SH-SY5Y (cell line): ENCODE measurements around the gene KIFC3.

Experiments used
- GATA2 ChIP-seq: IDR thresholded peaks from 2 replicates; pipeline ENCODE4 v1.6.1; 2011; ENCODE audit warnings: mild to moderate bottlenecking, low read depth, low read length
- GATA3 ChIP-seq: IDR thresholded peaks from 2 replicates; pipeline ENCODE4 v1.6.1; 2011; ENCODE audit warnings: low read depth, mild to moderate bottlenecking, low read length, moderate library complexity

The KIFC3 gene

DNA sequence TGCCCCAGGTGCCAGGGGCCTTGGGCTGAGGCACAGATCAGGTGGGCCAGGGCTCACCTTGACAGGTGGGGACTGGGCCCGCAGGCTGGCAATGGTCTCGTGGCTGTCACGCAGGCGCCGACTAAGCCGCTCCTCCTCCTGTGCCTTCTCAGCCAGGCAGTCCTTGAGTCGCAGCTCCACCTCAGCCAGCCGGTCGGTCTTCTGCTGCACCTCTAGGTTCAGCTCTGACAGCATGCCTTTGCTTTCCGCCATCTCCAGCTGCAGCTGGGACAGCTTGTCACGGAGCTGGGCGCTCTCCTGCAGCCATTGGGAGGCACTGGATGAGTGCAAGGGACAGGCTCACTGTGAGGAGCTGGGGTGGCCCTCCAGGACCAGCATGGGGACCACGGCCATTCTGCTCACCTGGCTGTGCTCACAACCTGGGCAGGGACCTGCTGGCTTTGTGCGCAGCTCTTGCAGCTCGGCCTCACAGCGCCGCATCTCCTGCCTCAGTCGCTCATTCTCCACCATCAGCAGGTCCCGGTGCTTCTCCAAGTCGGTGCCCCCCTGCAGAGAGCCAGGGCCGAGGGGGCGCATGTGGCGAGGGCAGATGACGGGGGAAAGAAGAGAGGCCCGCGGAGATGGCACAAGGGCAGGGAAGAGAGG, 31.0 kb downstream of the KIFC3 start:
- no peak for TF ChIP-seq GATA3
- TF ChIP-seq GATA2, result no peak

DNA sequence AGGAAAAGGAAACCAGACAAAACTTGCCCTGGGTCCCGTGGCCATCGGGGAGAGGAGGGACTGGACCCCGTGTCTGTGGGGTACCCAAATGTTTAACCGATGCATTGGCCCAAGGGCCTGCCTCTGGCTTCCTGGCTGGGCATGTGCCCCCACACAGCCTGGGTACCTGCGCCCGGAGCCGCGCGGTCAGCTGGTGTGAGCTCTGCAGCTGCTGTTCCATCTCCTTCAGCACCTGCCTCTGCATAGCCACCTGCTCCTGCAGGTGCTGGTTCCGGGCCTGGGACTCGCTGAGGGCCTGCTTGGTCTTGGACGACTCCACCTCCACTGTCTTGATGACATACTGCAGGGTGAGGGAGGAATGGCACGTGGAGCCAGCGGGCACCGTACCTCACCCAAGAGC, 31.9 kb downstream of the KIFC3 start:
- TF ChIP-seq GATA2 (no peak), GATA3 (no peak)

DNA sequence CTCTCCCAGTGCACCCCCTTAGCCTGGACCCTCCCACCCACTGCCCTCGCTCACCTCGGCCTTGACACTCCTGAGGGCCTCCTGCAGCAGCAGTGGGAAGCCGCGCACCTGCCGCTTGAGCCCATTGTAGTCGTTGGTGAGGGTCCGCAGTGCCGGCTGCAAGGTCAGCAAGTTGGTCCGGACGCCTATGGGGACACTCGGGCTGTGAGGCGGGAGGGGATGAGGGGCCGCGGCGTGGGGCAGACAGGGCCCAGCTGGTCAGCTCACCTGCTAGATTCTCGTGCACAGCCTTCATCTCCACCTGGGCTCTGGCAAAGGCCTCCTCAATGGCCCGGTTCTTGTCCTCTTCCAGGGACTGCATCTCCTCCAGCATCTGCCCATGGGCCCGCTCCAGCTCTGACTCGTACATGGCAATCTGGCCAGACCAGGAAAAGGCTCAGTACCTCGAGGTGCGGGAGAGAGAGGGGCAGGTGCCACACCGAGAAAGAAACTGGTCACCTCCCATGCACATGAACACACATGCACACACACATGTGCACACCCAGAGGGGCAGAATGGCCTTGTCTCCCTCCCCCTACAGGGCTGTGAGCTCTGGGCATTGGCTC, 32.6 kb downstream of the KIFC3 start:
- no peak for TF ChIP-seq GATA3
- no peak for TF ChIP-seq GATA2

DNA sequence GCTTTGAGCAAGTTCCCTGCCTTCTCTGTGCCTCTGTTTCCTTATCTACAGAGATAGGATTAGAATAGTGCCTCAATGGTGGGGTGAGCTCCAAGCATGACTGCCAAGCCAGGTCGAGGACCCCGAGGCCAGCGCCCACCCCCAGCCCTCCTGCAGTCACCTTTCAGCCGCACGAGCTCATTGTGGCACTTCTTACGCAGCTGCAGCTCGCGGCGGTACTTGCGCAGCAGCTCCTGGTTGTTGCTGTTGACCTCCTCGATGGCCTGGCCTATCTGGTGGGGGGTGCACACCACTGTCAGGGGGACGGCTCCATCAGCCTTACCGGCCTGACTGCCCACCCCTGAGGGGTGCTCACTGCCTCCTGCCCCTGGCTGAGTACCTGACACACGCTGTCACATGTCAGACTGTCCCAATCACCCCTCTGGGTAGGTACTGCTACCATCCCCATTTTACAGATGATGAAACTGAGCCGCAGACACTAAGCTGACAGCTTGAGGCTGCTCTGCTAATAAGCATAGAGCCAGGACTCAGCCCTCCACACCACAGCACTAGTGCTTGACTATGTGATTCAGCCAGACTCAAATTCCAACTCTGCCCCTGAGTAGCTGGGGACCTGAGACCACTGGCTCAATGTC, 35.5 kb downstream of the KIFC3 start:
- TF ChIP-seq GATA3 (no peak), GATA2 (no peak)

DNA sequence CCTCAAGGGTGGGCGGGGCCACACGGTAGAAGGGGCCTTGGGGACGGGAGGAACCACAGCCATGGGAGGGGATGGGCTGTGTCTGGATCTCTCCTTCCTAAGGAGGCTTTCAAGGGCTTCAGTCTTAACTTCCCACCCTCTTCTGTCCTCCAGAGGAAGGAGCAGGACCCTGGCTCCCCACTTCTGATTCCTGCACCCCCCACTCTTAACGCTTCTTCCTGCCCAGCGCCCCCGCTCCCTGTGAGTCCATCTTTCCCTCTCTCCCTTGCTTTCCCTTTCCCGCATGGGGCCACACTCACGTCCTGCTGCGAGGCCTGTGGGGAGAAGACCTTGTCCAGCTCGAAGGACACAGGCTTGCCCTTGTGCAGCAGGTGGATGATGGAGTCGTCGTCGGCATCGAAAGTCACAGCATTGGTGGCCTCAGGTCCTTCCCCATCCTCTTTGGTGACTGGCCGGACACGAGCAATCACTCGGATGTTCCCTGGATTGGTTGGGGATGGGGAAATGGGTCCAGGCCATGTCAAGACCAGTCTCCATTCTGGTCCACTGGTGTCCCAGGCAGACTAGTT, 37.0 kb downstream of the KIFC3 start:
- TF ChIP-seq GATA2 (no peak), GATA3 (no peak)

DNA sequence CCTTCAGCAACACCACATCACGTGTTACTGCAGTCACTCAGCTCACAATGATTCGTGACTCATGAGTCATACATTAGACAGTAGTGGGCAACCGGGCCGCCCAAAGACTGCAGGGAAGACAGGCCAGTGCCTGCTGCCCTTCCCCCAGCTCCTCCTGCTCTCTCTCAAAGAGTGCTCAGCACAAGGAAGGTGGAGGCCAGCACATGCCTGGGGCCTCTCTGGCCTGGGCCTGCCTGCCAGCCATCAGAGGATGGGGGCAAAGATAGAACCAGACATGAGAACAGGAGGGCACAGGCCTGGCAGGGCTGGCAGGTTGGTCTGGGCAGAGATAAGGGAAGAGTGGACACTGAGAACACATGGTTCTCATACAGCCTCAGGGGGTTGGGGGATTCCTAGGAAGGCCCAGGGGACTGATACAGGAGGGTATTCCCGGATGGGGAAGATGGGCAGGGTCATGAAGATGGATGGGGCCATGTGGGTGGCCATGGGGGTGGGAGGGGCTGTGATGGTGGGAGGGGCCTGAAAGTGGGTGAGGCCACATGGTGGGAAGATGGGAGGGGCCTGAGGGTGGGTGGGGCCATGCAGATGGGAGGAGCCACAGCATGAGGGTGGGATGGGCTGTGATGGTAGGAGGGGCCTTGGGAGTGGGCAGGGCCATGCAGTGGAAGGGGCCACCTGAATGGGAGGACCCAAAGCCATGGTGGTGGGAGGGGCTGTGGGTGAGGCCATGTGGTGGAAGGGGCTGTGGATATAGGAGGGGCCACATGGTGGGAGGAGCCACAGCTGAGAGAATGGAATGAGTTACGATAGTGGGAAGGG, 37.7 kb downstream of the KIFC3 start:
- TF ChIP-seq GATA2 (peak; percentile 83), GATA3 (no peak)

DNA sequence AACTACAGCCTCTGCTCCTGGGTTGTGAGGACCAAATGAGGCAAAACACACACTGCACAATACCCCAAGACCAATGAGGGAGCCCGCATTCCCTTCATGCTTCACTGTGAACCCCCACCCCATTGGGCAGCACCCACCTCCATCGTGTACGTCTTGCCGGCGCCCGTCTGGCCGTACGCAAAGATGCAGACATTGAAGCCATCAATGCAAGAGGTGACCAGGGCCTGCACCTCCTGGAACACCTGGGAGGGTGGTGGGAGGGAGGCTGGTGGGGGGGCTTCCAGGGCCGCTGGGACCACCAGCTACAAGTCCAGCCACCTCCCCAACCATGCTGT, 38.3 kb downstream of the KIFC3 start:
- no peak for TF ChIP-seq GATA3
- TF ChIP-seq GATA2, result no peak

DNA sequence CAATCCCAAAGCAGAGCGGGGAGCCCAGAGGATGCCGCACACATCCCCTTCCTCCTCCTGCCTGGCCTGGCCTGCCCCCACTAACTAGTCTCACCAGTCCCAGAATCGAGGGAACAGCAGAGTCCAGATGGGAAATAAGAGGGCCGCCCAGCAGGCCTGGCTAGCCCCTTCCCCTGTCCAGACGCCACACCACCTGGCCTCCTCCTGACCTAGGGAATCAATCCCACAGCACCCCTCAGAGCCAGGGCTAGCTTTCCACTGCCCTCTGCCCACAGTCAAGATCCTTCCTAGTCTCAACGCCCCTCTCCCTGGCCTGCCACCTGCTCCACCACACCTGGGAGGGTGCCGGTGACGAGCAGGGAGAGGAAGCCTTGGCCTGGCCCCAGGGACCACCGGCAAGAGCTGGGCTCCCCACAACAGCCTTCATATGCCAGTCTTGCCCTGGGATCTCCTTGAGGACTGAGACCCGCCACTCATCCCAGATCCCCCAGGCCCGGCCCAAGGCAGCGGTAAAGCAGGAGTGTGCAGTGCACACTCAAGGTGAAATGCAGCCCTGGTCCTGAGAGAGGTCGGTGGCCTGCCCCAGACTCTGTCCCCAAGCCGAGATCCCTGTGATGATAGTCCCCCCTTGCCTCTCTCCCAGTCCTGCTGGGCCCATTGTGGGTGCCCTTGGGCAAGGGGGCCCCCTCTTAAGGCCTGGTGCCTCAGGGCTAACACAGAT, 38.8 kb downstream of the KIFC3 start:
- no peak for TF ChIP-seq GATA3
- no peak for TF ChIP-seq GATA2

DNA sequence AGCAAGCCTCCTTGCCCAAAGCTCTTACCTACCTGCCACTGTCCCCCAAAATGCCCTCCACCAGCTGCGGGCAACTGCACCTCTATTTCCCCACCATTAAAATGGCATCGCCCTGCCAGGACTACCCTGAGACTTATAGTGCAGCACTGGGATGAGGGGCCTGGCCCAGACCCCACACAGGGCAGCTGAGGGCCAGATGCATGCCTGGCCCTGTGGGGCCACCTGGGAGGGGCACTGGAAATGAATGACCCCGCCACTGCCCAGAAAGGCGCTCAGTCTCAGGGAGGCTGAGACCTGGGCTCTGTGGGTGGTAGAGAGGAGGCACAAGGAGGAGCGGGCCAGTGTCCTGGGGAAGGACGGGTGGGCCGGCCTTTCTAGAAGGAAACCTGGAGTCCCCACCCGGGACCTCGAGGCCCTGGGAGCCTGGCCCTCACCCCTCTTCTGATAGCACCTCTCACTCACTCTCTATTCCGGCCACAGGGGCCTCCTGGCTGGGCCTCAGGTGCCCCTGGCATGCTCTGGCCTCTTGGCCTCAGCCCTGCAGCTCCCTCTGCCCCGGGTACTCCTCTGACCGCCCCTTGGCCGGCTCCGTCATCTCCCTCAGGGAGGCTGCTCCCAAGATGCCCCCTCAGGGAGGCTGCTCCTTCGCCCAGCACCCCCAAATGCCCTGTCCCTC, 39.8 kb downstream of the KIFC3 start:
- TF ChIP-seq GATA2, result no peak
- TF ChIP-seq GATA3, result no peak

DNA sequence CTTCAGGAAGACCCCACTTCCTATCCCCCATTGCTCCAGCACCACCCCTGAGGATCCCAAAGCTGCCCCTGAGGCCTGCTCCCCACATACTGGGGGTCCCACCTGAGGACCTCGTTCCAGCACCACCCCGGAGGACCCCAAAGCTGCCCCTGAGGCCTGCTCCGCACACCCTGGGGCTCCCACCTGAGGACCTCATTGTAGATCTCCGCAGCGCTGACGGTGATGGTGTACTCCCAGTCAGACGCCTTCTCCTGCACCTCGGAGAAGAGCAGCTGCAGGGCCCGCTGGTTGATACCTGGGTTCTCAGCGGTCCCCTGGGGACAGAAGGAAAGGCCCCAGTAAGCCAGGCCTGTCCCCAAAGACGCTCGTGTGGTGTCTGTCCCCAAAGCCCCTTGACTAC, 40.3 kb downstream of the KIFC3 start:
- TF ChIP-seq GATA2, result no peak
- no peak for TF ChIP-seq GATA3

DNA sequence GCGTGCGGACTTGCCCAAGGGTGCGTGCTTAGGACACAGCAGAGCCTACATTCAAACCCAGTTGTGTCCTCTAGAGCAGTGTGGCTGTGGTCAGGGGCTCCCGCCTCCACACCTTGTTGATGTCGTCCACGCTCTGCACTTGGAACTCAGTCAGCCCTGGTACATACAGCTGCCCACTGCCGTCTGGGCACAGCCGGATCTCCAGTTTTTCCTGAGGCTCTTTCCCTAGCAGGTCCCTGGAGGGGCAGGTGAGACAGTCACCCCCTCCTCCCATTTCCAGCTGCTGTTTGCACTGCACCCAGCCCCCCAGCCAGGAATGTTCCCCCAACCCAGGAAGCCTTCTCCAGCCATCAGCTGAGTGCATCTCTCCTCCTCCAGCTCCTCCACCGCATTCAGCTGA, 41.0 kb downstream of the KIFC3 start:
- TF ChIP-seq GATA3 (no peak), GATA2 (no peak)

DNA sequence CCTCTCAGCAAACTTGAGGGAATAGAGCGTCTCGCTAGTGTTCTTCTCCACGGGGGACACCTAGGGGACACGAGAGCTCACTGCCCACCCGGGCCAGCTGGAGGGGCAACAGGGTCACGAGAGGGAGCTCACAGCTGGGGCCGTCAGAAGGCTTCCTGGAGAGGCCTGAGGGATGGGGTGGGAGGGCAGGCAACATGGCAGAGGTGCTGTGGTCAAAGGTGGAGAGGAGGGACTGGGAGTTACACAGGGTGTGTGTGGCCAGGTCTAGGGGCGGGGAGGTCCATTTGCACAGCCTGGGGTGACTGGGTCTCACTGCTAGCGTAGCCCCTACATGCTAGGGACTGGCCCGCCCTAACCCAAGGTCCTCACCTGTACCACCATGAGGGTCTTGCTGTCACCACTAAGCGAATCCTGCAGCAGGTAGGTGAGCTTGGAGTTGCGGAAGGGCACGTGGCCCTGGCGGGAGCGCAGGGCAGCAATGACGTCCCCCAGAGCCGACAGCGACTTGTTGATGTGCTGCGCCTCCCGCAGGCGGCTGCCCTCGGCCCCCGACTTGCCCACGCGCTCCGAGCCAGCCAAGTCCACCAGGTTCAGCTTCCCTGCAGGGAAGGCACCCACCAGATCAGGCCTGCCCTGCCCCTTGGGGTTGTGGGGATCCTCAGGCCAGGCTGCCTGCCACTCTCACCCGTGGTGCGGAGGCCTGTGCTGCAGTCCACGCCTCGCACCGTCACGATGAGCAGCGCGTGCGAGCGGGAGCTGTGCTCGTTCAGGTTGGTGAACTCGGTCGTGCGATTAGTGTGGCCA, 41.7 kb downstream of the KIFC3 start:
- TF ChIP-seq GATA2, result no peak

DNA sequence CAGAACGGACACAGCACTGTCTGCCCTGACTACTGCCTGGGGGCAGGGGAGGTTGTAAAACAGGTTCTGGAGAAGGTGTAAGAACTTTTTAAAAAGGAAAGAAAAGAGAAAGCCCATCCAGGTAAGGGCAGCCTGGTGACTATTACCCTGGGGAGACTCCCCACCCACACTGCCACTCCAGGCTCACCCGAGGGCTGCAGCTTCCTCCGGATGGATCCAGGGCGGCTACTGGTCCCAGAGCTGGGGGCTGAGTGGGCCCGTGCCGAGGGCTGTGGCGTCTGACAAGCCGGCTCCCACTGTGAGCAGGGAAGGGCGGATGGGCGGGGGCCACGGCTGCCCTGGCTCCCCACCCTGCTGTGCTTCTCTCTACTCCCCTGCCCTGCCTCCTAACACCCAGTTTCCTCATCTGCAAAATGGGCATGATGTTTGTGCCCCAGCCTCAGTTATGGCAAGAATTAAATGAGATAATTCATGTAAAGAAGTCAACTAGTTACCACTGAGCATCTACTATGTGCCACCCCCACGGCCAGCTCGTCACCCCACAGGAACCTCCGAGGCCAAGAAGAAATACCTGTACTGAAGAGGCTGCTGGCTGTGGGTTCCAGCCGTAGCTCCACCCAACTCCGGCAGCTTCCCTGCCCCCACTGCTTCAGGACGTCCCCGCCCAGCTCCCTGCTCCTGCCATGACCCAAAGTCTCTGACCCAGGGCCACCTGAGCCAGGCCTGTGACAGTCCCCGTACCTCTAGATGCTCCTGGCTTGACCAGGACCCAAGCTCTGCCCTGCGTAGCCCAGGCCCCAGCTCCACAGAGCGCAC, 42.5 kb downstream of the KIFC3 start:
- TF ChIP-seq GATA2 (no peak), GATA3 (no peak)
